Superior temporal gyrus (tissue), 1 donor: ENCODE measurements around the gene TESMIN.

Source experiments
- DNase-seq: peaks from one replicate; pipeline ENCODE4 v3.0.0-alpha.2; 2016; ENCODE audit errors: extremely low spot score

TESMIN gene

GRCh38 chr11:68751331-68751856 is at the start of gene TESMIN:
Gene TESMIN (minus strand): TSS chr11:68751520. CDS start chr11:68750660, 860 bp downstream.
- DNase-seq = no peak

- no peak for DNase-seq
Observed at GRCh38 chr11:68798221-68798813, 47.0 kb upstream of the TESMIN start.

GRCh38 chr11:68796801-68797200 is 45.5 kb upstream of the TESMIN start:
- DNase-seq = no peak

GRCh38 chr11:68792400-68792966 is 41.2 kb upstream of the TESMIN start:
- no peak for DNase-seq

- no peak for DNase-seq
Observed at GRCh38 chr11:68784653-68785052, 33.3 kb upstream of the TESMIN start.

GRCh38 chr11:68783216-68783821 is 32.0 kb upstream of the TESMIN start:
- no peak for DNase-seq

GRCh38 chr11:68782711-68783110 is 31.4 kb upstream of the TESMIN start:
- DNase-seq = no peak

- DNase-seq = no peak
Observed at GRCh38 chr11:68780829-68781228, 29.5 kb upstream of the TESMIN start.

- DNase-seq = no peak
Observed at GRCh38 chr11:68778205-68778604, 26.9 kb upstream of the TESMIN start.

GRCh38 chr11:68776442-68777235 is 25.3 kb upstream of the TESMIN start:
- no peak for DNase-seq

- no peak for DNase-seq
Observed at GRCh38 chr11:68775951-68776388, 24.6 kb upstream of the TESMIN start.

- no peak for DNase-seq
Observed at GRCh38 chr11:68774194-68774585, 22.9 kb upstream of the TESMIN start.

- DNase-seq = no peak
Observed at GRCh38 chr11:68773521-68774193, 22.3 kb upstream of the TESMIN start.

GRCh38 chr11:68772936-68773335 is 21.6 kb upstream of the TESMIN start:
- no peak for DNase-seq

- DNase-seq = no peak
Observed at GRCh38 chr11:68770781-68771180, 19.5 kb upstream of the TESMIN start.

- DNase-seq = no peak
Observed at GRCh38 chr11:68767672-68768071, 16.4 kb upstream of the TESMIN start.

- no peak for DNase-seq
Observed at GRCh38 chr11:68766786-68767185, 15.5 kb upstream of the TESMIN start.

- DNase-seq = no peak
Observed at GRCh38 chr11:68764746-68765145, 13.4 kb upstream of the TESMIN start.

- no peak for DNase-seq
Observed at GRCh38 chr11:68763926-68764657, 12.8 kb upstream of the TESMIN start.

GRCh38 chr11:68763181-68763721 is 11.9 kb upstream of the TESMIN start:
- DNase-seq = no peak

- no peak for DNase-seq
Observed at GRCh38 chr11:68762481-68762880, 11.2 kb upstream of the TESMIN start.
